HG02973 (cell line): ENCODE data around the gene ZNF282.
A peak's percentile ranks its signal among the peaks of the same experiment; 100 is the strongest.
"Not testable (repeated sequence)": the region's sequence is repeated elsewhere in the genome, so short reads cannot be mapped to it uniquely, and the experiment has no call there.

ENCODE experiments used
- ATAC-seq: cut with Tn5 transposase; IDR thresholded peaks from one replicate; pipeline ENCODE4 v1.9.1; 2021; ENCODE audit warnings: moderate library complexity; ENCODE audit not compliant: unreplicated experiment

ZNF282 gene

DNA sequence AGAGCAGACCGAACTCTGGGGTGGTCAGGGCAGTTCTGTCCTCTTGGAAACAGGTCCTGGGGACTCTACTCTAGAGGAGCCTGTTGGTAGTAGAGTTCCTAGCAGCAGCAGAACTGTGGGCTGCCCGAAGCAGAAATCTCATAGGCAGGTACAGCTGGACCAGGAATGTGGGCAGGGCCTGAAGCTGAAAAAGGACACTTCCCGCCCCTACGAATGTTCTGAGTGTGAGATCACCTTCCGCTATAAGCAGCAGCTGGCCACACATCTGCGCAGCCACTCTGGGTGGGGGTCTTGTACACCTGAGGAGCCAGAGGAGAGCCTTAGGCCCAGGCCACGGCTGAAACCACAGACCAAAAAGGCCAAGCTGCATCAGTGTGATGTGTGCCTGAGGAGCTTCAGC is 58.3 kb downstream of the ZNF282 start:
- ATAC-seq: no peak

- no peak for ATAC-seq
These were observed 59.0 kb downstream of the ZNF282 start for GRCh38 chr7:149254181-149254858.

GRCh38 chr7:149255174-149255573 is 59.8 kb downstream of the ZNF282 start:
- ATAC-seq: no peak

- ATAC-seq: no peak
These were observed 61.2 kb downstream of the ZNF282 start for GRCh38 chr7:149256568-149256967.

GRCh38 chr7:149257146-149257545 is 61.8 kb downstream of the ZNF282 start:
- no peak for ATAC-seq

DNA sequence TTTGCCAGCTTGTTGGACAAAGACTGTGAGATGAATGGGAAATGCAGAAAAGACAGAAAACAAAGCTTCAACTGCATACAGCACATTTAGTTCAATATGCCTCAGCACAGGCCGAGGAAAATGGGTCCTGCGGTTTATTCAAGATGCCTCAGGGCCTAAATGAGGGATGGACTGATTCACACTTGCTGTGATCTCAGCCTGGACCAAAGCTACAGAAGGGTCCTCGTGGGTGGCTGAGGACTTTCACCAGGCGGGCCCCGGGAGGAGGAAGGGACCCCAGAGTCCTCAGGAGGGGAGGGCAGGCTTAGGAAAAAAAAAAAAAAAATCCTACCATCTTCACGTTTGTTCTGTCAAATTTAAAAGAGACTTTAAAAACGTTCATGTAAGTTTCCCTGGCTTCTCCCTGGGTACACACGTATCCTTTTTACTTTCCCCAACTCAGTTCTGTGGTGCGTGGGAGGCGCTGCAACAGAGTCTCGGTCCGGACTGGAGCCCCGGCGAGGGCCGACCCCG is 66.0 kb downstream of the ZNF282 start:
- no peak for ATAC-seq

DNA sequence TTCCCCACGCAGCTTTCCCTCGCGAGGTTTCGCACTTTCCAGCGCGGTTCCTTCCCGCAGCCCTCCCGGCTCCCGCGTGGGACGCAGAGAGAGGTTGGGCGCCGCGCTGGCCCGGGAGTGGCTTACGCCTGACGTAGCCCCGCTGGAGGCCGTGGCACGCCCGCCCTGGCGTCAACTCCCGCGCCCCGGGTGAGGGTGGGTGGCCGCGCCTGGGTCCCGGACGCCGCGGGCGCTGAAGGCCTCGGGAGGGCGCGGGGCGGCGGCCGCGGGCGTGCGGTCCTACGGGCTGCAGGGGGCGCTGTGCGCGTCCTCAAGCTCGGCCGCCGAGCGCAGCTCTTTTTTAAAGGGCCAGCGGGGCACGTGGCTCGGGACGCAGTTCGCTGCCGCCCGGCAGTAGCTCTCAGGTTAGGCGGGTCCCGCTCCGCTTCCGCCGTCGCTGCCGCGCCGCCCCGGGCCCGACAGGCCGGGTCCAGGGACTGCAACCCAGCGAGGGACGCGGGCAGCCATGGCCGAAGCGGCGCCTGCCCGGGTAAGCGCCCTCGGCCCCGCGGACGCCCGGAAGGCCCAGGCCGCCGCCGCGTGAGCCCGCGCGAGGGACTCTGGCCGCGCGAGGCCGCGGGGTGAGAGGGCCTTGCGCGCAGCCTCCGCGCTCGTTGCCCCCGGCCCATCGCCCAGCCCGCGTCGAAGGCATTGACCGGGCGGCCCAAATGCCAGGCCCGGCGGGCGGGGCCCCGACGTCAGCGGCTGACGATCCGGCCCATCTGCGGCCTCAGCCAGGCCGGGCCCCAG is 66.7 kb downstream of the ZNF282 start, which contains the start of gene ZNF783:
Gene ZNF783 (plus strand): TSS at position 368 of the 789 bp plus-strand sequence. CDS start 138 bp downstream, at position 506.
- ATAC-seq: peak; percentile 77

- no peak for ATAC-seq
These were observed 71.1 kb downstream of the ZNF282 start for GRCh38 chr7:149266451-149266850.

DNA sequence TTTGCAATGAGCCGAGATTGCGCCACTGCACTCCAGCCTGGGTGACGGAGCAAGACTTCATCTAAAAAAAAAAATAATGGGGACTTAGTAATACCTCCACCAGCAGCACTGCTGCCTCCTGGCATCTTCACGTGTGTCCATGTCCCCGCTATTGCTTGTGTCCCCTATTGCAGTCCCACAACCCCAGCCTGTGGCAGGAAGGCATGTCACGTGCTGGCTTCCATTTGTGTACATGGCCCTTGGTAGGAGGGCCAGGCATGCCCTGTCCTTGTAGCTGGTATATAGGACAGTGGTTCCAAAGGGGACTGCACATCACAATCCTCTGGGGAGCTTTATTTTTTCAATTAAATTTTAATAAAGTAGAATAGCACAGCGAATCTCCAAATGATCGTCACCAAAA is 72.4 kb downstream of the ZNF282 start:
- no peak for ATAC-seq

DNA sequence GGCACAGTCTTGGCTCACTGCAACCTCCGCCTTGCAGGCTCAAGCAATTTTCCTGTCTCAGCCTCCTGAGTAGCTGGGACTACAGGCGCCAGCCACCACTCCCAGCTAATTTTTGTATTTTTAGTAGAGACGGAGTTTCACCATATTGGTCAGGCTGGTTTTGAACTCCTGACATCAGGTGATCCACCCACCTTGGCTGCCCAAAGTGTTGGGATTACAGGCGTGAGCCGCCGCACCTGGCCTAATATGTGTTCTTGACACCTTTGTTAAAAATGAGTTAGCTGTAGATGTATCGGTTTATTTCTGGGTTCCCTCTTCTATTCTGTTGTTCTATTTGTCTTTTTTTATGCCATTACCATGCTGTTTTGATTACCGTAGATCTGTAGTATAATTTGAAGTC is 79.1 kb downstream of the ZNF282 start:
- not testable (repeated sequence) for ATAC-seq
